HEK293 (cell line): ENCODE data around the gene ABLIM3.

Source experiments
- CTCF ChIA-PET: fragments of 350-600 bp; formaldehyde crosslinking; extraction: SDS; loops from one replicate; lab custom pipeline; 2021; ENCODE audit warnings: antibody characterized with exemption; lab: Yijun Ruan, JAX
- POLR2A ChIA-PET: fragments of 300-600 bp; formaldehyde crosslinking; extraction: SDS; loops from one replicate; lab custom pipeline; 2020; ENCODE audit warnings: antibody characterized with exemption, inconsistent platforms; lab: Yijun Ruan, JAX
- H3K27ac ChIP-seq: fragments of 200-500 bp; sonication (Bioruptor generic); 2 replicates; pipeline ENCODE4 v1.5.1; 2014; ENCODE audit warnings: low read depth, low read length, control low read depth, inconsistent platforms; ENCODE audit errors: extremely low read depth
- H3K36me3 ChIP-seq, 2 experiments: fragments of 200-500 bp in 1 of 2; sonication (Bioruptor generic) in 1 of 2; 1 replicate in 1 of 2; 2 replicates in 1 of 2; pipeline ENCODE4 v1.5.1; 2014 to 2017; ENCODE audit warnings: inconsistent platforms in 2 of 2, low read length in 2 of 2; ENCODE audit not compliant: control insufficient read depth in 2 of 2, insufficient read depth in 1 of 2
- H3K4me1 ChIP-seq: fragments of 200-500 bp; sonication (Bioruptor generic); 2 replicates; pipeline ENCODE4 v1.5.1; 2014; ENCODE audit warnings: mild to moderate bottlenecking, low read length, inconsistent platforms; ENCODE audit not compliant: control insufficient read depth, insufficient read depth
- H3K4me3 ChIP-seq: 2 replicates; pipeline ENCODE4 v1.5.1; 2011; ENCODE audit warnings: low read depth, mild to moderate bottlenecking, control low read depth, low read length, moderate library complexity
- H3K9me3 ChIP-seq: fragments of 200-500 bp; sonication (Bioruptor generic); 2 replicates; pipeline ENCODE4 v1.5.1; 2014; ENCODE audit warnings: low read depth, low read length, inconsistent platforms; ENCODE audit not compliant: control insufficient read depth, insufficient read depth
- AEBP2 ChIP-seq: fragments of 450-650 bp; formaldehyde crosslinking; IDR thresholded peaks from 2 replicates; pipeline ENCODE4 v1.5.1; 2016; ENCODE audit warnings: missing biosample characterization, missing genetic modification characterization, borderline replicate concordance
- GLIS1 ChIP-seq: fragments of 450-650 bp; formaldehyde crosslinking; IDR thresholded peaks from 2 replicates; pipeline ENCODE4 v1.5.1; 2016; ENCODE audit warnings: missing biosample characterization, missing genetic modification characterization
- KLF17 ChIP-seq: fragments of 450-650 bp; formaldehyde crosslinking; IDR thresholded peaks from 2 replicates; pipeline ENCODE4 v1.5.1; 2016; ENCODE audit warnings: missing biosample characterization, missing genetic modification characterization
- PBX3 ChIP-seq: sonication (generic); formaldehyde crosslinking; IDR thresholded peaks from 2 replicates; pipeline ENCODE4 v1.8.1; 2022; ENCODE audit warnings: mild to moderate bottlenecking, moderate library complexity, missing genetic modification reagents
- SCRT1 ChIP-seq: fragments of 450-650 bp; formaldehyde crosslinking; IDR thresholded peaks from 2 replicates; pipeline ENCODE4 v1.5.1; 2016; ENCODE audit warnings: missing biosample characterization, missing genetic modification characterization, borderline replicate concordance
- SCRT2 ChIP-seq: fragments of 450-650 bp; formaldehyde crosslinking; IDR thresholded peaks from 2 replicates; pipeline ENCODE4 v1.5.1; 2016; ENCODE audit warnings: missing biosample characterization, missing genetic modification characterization
- WT1 ChIP-seq: fragments of 450-650 bp; formaldehyde crosslinking; IDR thresholded peaks from 2 replicates; pipeline ENCODE4 v1.5.1; 2016; ENCODE audit warnings: missing biosample characterization, missing genetic modification characterization
- ZEB2 ChIP-seq: fragments of 450-650 bp; formaldehyde crosslinking; IDR thresholded peaks from 2 replicates; pipeline ENCODE4 v1.5.1; 2016; ENCODE audit warnings: missing biosample characterization, missing genetic modification characterization
- ZNF10 ChIP-seq: fragments of 450-650 bp; formaldehyde crosslinking; IDR thresholded peaks from 2 replicates; pipeline ENCODE4 v1.5.1; 2017; ENCODE audit warnings: missing biosample characterization, missing genetic modification characterization
- ZNF701 ChIP-seq: fragments of 450-650 bp; formaldehyde crosslinking; IDR thresholded peaks from 2 replicates; pipeline ENCODE4 v1.5.1; 2016; ENCODE audit warnings: missing biosample characterization, missing genetic modification characterization
- ZSCAN5A ChIP-seq: fragments of 450-650 bp; formaldehyde crosslinking; IDR thresholded peaks from 2 replicates; pipeline ENCODE4 v1.5.1; 2016; ENCODE audit warnings: missing biosample characterization, missing genetic modification characterization

ABLIM3 gene

GRCh38 chr5:149221326-149221725 is 80.0 kb downstream of the ABLIM3 start:
- no peak overlapping the region for H3K27ac ChIP-seq
- no peaks in the 10 kb centered on the region for H3K36me3 ChIP-seq
- CTCF ChIA-PET, result interaction anchor here (3.0 kb wide), 1 partner anchor 79 kb away, joined by 8 read pairs; the partner anchor contains the start of gene ABLIM3
- no peaks in the 10 kb centered on the region; the same call in 1 of the 2 replicates for H3K4me1 ChIP-seq
- TF ChIP-seq KLF17 (tag by site-specific recombination), result no peak
- TF ChIP-seq GLIS1 (tag by site-specific recombination), result peak; percentile 49; the same call in 1 of the 2 replicates
- no peak overlapping the region for H3K4me3 ChIP-seq
- POLR2A ChIA-PET, result no interaction called here
- H3K9me3 ChIP-seq, result no peaks in the 10 kb centered on the region

- CTCF ChIA-PET, result interaction anchor here (1.5 to 3.0 kb wide), 2 partner anchors 70 to 80 kb away, joined by 7 to 8 read pairs; partner anchors contain the start of gene ABLIM3
- Histone ChIP-seq H3K4me1 (no peaks in the 10 kb centered on the region; the same call in 1 of the 2 replicates), H3K27ac (no peak overlapping the region), H3K9me3 (no peaks in the 10 kb centered on the region), H3K36me3 (no peaks in the 10 kb centered on the region), H3K4me3 (no peak overlapping the region)
- no peak for TF ChIP-seq ZEB2
- no peak for TF ChIP-seq ZNF701 (tag by site-specific recombination)
- POLR2A ChIA-PET, result no interaction called here
Measured at GRCh38 chr5:149221731-149222342, 80.5 kb downstream of the ABLIM3 start.

- no peaks in the 10 kb centered on the region for H3K9me3 ChIP-seq
- H3K36me3 ChIP-seq, result no peaks in the 10 kb centered on the region
- H3K27ac ChIP-seq, result no peak overlapping the region
- H3K4me1 ChIP-seq, result peaks cover 3% of the 10 kb centered on the region; the same call in 1 of the 2 replicates
- TF ChIP-seq AEBP2 (tag by site-specific recombination), result no peak
- peak; percentile 51; the same call in 1 of the 2 replicates for TF ChIP-seq SCRT1 (tag by site-specific recombination)
- TF ChIP-seq WT1 (tag by site-specific recombination), result no peak
- TF ChIP-seq PBX3, result no peak
- no peak for TF ChIP-seq ZNF10 (tag by site-specific recombination)
- TF ChIP-seq SCRT2, result peak; percentile 70
- TF ChIP-seq ZSCAN5A (tag by site-specific recombination), result no peak
- H3K4me3 ChIP-seq, result no peak overlapping the region
- CTCF ChIA-PET, result interaction anchor here (0.6 to 3.0 kb wide), 8 partner anchors 14 to 407 kb away, joined by 3 to 8 read pairs (median 3); partner anchors contain the start of gene ABLIM3
- POLR2A ChIA-PET, result no interaction called here
Measured at GRCh38 chr5:149223081-149223848, 82.0 kb downstream of the ABLIM3 start.
